HG03558 (cell line): ENCODE data around the gene DOCK6.

Source experiments
- ATAC-seq: cut with Tn5 transposase; IDR thresholded peaks from one replicate; pipeline ENCODE4 v1.9.1; 2021; ENCODE audit warnings: moderate number of reproducible peaks; ENCODE audit not compliant: unreplicated experiment; ENCODE audit errors: extremely low read depth

DOCK6 gene

DNA sequence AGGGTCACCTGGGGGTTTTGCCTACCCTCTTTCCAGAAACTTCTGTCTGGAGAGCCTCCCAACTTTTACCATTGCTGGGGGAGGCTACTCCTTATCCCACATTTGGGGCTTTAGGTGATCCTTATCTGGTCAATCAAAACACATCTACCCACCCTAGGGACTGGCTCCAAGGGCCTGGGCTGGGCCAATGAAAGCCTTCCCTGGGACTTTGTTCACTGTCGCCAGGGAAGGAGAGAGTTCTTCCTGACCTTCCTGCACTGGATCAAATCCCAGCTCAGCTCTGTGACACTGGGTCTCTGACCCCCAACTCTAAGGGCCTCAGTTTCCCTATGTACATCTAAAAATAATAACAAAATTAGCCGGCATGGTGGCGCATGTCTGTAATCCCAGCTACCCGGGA, 11.1 kb downstream of the DOCK6 start:
- ATAC-seq, result no peak

DNA sequence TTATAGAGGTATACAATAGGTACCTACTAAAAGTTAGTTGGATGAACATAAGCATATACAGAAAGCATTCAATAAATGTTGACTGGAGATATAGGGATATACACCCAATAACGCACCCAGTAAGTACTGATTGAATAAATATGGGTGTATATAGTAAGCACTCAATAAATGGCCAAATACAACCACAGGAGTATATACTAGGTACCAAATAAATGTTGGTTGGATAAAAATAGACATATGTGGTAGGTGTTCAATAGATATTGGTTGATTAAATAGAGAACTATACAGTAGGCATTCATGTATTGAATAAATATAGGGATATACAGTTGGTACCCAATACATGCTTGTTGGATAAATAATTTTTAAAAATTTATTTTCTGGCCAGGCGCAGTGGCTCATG, 13.5 kb downstream of the DOCK6 start:
- ATAC-seq, result no peak

DNA sequence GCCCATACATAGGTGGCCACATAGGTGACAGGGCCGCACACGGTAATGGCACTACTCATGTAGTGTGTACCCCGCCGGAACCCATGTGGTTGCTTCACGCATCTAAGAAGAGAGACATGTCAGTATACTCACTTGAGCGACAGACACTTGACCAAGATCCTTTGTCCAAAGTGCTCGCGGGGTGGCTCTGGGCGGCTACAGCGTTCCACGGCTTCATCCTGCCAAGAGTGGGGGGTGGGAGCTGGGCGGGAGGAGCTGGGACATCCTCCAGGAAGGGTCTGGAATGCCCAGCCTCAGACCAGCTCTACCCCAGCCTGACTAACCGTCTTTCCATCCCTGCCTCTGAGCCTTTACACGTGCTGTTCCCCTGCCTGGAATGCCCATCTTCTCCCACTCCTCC, 14.4 kb downstream of the DOCK6 start:
- ATAC-seq, result no peak

DNA sequence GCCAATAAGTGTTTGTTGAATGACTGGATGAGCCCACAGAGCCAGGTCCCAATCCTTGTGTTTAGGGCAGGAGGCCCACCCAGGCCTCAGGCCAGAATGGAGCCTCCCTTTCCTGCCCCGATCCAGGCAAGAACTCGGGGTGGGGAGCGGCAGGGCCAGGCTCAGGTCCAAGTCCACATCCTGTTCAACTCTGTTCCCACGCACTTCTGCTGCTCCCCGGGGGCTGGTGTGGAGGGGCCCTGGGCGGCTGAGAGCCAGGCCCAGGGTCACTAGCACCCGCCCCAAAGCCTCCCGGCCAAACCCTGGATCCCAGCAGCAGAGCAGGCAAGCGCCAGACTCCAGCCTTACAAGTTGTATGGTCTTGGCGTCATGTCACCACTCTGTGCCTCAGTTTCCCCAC, 14.9 kb downstream of the DOCK6 start:
- ATAC-seq, result no peak

DNA sequence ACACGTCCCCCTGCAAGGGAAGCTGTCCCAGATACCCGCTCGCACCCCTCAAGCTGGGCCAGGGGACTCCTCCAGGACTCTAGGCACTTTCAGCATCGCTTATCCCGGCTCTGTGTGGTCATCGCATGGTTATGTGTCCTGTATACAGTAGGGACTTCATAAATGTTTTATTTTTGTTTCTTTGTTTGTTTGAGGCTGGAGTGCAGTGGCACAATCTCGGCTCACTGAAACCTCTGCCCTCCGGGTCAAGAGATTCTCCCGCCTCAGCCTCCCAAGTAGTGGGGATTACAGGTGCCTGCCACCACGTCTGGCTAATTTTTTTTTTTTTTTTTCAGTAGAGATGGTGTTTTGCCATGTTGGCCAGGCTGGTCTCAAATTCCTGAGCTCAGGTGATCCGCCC, 15.4 kb downstream of the DOCK6 start:
- no peak for ATAC-seq

DNA sequence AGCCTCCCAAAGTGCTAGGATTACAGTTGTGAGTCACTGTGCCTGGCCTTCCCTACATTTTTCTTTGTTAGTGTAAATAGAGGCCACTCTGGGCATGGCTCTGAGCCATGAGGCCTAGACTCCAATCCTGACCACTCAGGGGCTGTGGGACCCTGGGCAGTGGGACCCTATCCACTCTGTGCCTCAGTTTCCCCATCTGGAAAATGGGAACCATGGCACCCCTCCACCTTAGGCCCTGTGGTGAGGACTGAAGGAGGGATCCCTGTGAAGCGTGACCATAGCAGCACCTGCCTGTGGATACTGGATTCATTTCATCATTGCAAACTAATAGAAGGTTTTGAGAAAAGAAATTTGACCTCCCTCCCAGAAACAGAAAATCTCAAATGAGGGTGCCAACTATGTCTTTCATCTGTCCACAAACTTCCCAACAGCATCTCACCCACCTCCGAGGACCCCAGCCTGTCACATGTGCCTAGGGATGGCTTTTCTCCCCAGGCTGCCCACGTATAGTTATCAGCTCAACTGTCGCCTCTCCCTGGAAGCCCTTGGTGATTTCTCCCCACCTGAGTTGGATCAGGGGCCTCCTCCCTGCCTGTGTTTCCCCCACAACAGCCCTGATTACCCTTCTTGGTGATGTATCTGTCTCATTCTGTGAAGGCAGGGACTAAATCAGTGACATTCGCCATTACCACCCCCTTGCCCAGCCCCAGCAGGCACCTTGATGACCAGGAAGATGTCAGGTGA, 17.3 kb downstream of the DOCK6 start:
- ATAC-seq, result no peak

DNA sequence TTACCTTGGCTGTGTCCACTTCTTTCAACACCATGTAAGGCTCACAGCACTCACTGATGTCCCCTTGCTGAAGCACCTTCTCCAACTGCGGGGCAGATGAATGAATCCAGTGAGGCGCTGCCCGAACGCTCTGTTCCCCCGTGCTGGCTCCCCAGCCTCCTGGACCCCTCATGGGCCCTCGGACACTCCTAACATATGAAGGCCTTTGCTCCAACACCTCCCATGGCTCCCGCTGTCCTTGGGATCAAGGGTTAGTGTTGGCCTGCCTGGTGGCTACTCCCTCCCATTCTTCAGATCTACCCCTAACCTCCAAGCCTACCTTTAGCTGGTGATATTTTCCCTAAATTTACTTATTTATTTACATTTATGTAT, 18.5 kb downstream of the DOCK6 start:
- no peak for ATAC-seq

DNA sequence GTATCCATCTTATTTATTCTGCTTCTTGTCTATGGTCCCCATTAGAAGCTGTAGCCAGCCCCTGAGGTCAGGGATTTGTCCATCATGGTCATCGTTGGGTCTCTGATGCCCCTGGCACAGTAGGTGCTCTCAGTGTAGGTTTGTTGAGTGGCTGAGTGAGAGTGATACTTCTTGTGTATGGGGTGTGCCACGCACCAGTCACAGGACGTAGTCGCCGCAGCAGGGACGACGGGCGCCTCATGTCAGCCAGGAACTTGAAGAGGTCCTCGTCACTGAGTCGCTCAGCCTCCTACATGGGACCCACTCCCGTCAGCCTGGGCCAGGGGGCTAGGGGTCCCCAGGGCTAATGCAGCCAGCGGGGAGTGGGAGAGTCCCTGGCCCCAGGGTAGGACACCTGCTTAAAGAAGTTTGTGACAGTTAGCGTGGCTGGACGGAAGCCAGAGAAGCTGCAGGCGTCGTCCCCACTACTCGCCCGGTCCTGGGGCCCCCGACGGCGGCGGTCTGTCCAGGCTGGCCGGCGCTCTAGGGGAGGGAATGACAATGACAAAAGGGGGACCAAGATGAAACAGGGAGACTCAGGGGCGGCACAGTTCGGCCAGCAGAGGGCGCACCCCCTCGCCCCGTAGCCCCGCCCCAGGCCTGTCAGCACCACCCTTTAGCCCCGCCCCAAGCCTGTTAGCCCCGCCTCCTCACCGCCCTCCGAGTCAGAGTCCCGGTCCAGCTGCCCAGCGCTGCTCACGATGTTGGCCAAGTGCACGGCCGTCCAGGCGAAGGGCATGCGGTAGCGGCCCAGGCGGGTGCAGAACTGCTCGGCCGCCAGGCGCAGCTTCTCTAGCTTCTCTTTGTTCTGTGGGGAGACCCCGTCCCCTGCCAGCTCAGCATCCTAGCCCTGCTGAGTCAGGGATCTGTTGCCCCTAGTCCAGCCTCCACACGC, 19.2 kb downstream of the DOCK6 start:
- ATAC-seq, result no peak

DNA sequence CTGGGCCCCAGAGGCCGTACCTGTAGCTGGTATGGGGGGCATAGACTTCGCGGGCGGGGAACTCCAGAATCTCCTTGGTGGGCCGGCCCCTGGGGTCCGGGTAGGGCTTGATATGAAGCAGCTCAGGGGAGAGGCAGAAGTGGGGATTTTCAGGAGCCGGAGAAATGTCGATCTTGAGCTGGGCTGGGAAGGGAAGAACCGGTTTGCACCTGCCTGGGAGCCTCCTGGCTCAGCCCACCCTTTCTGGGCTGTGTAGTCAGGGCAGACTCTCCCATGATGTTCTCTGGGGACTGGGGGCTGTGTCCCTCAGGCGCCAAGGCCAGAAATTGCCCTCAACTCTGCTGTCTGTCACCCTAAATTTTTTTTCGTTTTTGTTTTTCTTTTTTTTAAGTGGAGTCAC, 20.3 kb downstream of the DOCK6 start:
- ATAC-seq, result no peak

DNA sequence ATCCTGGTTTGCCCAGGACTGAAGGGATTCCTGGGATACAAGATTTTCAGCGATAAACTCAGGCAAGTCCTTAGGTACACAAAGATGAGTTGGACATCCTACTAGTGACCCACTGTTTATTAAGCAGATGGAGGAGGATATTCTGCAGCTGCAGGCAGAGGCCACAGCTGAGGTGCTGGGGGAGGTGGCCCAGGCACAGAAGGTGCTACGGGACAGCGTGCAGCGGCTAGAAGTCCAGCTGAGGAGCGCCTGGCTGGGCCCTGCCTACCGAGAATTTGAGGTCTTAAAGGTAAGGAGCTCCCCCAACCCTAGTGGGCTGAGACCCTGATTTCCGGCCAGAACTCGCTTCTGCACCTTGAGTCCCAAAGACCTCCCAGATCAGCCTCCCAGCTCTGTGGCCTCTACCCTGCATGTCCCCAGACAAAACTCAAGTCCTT, 22.3 kb downstream of the DOCK6 start:
- no peak for ATAC-seq

DNA sequence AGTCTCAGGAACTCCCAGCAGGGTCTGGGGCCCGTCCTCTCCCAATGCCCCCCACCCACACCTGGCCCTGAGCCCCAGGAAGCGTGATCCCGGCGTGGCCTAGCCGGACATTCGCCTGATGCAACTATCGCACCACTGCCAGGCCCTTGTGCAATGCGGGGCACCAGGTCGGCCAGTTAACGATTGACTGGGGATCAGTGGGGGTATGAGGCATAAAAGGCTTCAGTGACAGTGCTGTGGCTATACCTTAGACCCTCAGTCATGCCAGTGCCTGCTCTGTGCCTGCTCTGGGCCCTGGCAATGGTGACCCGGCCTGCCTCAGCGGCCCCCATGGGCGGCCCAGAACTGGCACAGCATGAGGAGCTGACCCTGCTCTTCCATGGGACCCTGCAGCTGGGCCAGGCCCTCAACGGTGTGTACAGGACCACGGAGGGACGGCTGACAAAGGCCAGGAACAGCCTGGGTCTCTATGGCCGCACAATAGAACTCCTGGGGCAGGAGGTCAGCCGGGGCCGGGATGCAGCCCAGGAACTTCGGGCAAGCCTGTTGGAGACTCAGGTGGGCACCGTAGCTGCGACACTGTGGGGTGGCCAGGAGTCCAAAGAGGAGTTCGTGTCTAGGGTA, 22.8 kb downstream of the DOCK6 start, which contains the start of gene ANGPTL8:
Gene ANGPTL8 (plus strand): TSS at position 243 of the 624 bp plus-strand sequence. CDS start 19 bp downstream, at position 262.
- ATAC-seq, result no peak

DNA sequence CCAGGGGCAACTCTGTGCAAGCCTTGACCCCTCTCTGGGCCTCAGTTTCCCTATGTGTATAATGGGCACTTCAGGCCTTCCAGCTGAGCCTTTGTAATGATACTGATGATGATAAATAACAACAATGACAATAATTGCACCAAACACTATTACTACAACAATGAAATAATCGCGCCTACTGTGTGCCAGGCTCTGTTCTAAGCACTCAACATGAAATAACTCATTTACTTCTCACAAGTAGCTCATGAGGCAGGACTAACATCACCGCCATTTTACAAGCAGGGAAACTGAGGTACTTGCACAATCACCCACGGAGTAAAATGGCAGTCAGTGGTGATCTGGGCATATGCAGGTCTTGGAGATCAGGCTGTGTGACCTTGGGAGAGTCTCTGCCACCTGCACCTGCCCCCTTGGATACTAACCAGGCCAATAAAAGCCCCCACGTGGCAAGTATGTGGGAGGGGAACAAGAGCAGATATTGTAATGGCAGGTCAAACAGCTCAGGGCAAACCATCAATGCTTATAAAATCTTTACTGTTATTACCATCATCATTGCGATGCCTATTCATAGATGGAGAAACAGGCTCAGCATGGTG, 23.4 kb downstream of the DOCK6 start:
- ATAC-seq, result no peak

DNA sequence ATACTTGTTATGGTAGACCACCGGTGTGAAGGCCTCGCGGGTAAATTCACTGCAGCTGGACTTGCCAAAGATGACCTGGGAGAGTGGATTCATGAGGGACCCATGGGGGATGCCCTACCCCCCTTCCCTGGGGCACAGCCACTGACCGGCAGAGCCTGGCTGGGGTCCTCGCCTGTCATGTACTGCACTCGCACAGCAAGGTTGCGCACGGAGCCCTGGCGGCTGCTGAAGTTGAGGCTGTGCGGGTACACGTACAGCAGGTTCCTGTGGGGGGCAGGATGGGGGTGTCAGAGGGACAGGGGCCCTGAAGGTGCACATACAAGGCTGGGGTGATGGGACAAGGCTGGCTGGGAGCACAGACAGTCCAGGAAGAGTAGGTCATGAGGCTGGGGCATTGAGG, 24.3 kb downstream of the DOCK6 start:
- no peak for ATAC-seq

DNA sequence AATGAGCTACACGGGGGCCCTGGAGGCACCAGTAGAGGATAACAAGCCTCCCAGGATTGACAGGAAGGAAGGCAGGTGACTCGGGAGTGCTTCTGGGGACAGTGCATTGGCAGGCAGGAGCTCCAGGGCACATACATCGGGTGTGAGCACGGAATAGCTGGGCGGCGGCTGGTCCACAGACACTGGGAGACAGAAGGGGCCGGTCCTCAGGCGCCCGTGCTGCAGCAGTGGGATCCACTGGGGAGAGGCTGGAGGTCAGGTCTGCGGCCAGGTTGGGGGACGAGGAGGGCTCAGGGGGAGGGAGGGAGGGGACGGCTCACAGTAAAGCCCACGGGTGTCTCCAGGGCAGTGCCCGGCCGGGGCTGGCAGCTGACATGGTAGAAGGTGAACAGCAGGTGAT, 25.0 kb downstream of the DOCK6 start:
- ATAC-seq, result no peak

DNA sequence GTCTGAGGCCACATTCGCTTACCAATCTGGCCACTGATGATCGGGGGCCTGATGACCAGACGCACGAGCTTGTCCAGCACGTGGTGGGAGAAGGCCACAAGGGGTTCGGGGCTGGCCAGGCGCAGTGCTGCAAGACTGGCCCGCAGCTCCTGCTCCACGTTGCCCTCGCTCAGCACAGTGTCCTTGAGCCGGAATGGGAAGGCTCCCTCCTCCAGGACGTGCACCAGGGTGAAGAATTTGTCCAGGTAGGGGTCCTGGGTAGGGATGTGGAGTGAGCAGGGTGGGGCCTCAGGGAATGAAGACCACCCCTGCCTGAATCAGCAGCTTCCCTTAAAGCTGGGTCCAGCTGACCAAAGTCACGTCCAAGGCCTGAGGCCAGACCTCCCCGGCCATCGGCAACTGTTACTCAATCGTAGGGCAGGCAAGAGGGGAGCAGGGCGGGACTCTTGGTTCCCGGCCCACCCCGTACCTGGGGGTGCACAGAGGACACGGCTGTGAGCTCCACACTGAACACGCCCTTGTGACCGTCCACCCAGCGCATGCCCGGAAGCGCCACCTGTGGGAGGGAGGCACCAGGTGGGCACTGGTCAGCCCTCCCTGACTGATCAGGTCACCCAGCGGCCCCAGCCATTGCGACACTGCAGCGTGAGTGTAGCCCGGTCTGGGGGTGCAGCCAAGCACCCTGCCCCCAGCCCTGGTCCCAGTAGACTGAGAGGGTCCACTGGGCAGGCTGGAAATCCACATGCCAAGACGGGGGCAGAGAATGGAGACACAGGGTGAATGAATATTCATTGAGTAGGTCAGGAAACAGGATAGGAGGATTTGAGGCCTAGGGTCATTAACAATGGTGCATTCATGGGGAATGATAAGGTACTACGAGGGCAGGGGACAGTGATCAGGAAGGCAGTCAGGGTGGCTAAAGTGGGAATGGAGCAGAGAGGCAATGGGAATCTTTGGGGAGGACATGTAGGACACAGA, 25.7 kb downstream of the DOCK6 start:
- ATAC-seq, result no peak

DNA sequence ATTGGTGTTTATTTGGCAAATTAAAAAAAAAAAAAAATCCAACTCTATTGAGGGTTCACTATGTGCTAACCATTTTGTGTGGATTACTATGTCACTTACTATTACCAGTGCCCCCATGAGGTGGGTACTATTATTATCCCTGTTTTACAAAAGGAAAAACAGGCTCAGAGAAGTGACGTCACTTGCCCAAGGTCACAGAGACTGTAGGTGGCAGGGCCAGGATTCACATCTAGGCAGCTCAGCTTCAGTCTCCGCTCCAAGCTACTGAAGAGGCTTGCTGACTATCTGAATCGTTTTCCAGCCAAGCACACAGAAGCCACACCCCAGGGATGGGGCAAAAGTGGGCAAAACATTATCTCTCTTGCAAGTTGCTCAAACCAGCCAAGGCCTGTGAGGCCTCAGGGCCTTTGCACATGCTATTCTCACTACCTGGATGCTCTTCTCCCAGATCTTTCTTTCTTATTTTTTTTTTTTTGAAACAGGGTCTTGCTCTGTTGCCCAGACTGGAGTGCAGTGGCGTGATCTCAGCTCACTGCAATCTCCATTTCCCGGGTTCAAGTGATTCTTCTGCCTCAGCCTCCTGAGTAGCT, 27.7 kb downstream of the DOCK6 start:
- ATAC-seq, result no peak

DNA sequence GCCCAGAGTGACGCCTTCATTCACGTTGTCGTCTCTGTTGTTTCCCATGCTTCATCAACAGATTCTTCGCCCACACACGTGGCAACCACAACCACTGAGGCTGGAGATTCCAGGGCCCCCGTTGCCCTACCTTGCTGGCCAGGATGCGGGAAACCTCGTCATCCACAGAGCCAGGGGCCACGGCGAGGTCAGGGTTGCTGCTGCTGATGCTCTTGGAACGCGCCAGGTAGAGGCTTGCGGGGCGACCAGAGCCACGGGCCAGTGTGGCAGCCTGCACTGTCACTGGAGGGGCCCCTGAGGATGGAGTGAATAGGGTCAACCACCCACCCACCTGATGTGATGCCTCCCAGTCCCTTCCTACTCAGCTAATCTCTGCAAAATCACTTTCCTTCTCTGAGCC, 29.3 kb downstream of the DOCK6 start:
- ATAC-seq, result no peak

DNA sequence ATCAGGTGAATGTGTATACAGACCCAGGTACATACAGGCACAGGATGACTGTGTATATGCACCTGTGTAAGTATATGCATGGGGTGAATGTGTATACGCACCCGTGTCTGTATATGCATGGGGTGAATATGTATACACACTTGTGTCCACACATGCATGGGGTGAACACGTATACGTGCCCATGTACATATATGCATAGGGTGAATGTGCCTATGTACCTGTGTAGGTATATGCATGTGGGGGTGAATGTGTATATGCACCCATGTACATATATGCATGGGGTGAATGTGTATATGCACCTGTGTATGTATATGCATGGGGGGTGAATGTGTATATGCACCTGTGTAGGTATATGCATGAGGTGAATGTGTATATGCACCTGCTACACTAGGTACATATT, 29.8 kb downstream of the DOCK6 start:
- ATAC-seq, result no peak
